Fibroblast of skin of left biceps (primary cell): ENCODE measurements around the gene BLTP2.
"Not testable (repeated sequence)": the region's sequence is repeated elsewhere in the genome, so short reads cannot be mapped to it uniquely, and the experiment has no call there.

Experiments used
- DNase-seq, 2 experiments: peaks; one replicate each; pipeline ENCODE4 v3.0.0-alpha.2; 2013; ENCODE audit warnings: low read depth in 2 of 2

BLTP2 gene

GRCh38 chr17:28646039-28646754 is 1.2 kb upstream of the BLTP2 start:
- DNase-seq, result no peak

- no peak for DNase-seq
Observed at GRCh38 chr17:28645576-28645939, 600 bp upstream of the BLTP2 start.

- no peak for DNase-seq
Observed at GRCh38 chr17:28643983-28644786, 773 bp downstream of the BLTP2 start.

GRCh38 chr17:28641579-28641978 is 3.4 kb downstream of the BLTP2 start:
- no peak for DNase-seq

- no peak for DNase-seq
Observed at GRCh38 chr17:28635506-28635905, 9.5 kb downstream of the BLTP2 start.

GRCh38 chr17:28634206-28634865 is 10.6 kb downstream of the BLTP2 start:
- no peak for DNase-seq

- DNase-seq, result no peak
Observed at GRCh38 chr17:28626818-28627217, 18.1 kb downstream of the BLTP2 start.

GRCh38 chr17:28624148-28624547 is 20.8 kb downstream of the BLTP2 start:
- no peak for DNase-seq

- no peak for DNase-seq
Observed at GRCh38 chr17:28623696-28624095, 21.3 kb downstream of the BLTP2 start.

- no peak for DNase-seq
Observed at GRCh38 chr17:28622186-28622585, 22.8 kb downstream of the BLTP2 start.

- no peak for DNase-seq
Observed at GRCh38 chr17:28620010-28620409, 24.9 kb downstream of the BLTP2 start.

GRCh38 chr17:28618464-28618863 is 26.5 kb downstream of the BLTP2 start:
- no peak for DNase-seq

GRCh38 chr17:28616281-28616680 is 28.7 kb downstream of the BLTP2 start:
- no peak for DNase-seq

GRCh38 chr17:28615260-28615940 is 29.6 kb downstream of the BLTP2 start:
- DNase-seq, result no peak

- no peak for DNase-seq
Observed at GRCh38 chr17:28613931-28614381, 31.0 kb downstream of the BLTP2 start, which contains the start of gene RSKR. TSS of gene RSKR (minus strand) at chr17:28614185. CDS start at chr17:28614161, 24 bp downstream.

GRCh38 chr17:28612936-28613872 is 31.8 kb downstream of the BLTP2 start:
- no peak for DNase-seq

GRCh38 chr17:28612531-28612930 is 32.4 kb downstream of the BLTP2 start:
- no peak for DNase-seq

- DNase-seq, result no peak
Observed at GRCh38 chr17:28610376-28610775, 34.6 kb downstream of the BLTP2 start.

GRCh38 chr17:28604031-28604430 is 40.9 kb downstream of the BLTP2 start:
- DNase-seq, result not testable (repeated sequence)

- DNase-seq, result peak; percentile 57 to 62
Observed at GRCh38 chr17:28599311-28600184, 45.4 kb downstream of the BLTP2 start.
